HCT116 (cell line): ENCODE measurements around the gene BBS10. TPM values are rescaled to one million over a fixed set of nuclear protein-coding genes. Genes with fewer than 3 reads are reported as not detected.

Experiments
- ATAC-seq: fragments of 200-7000 bp; cut with Tn5 transposase; 2 replicates; pipeline ENCODE4 v1.9.1; 2020; ENCODE audit warnings: mild to moderate bottlenecking, moderate library complexity
- BruUV-seq: library from RNA; stranded (reverse); fragments of 400-500 nt; replicated peaks from 2 replicates; lab custom pipeline; 2021; lab: Mats Ljungman, UMichigan
- CTCF ChIA-PET: fragments of 300-600 bp; sonication (Branson Sonifier 250); formaldehyde crosslinking; loops from one replicate; lab custom pipeline; 2021; ENCODE audit warnings: antibody characterized with exemption; lab: Charles Lee
- POLR2A ChIA-PET: fragments of 300-600, 350-600 bp; sonication (Branson Sonifier 250); formaldehyde crosslinking; loops from one replicate; lab custom pipeline; 2021; ENCODE audit warnings: antibody characterized with exemption; lab: Charles Lee
- RAD21 ChIA-PET, 2 experiments: fragments of 300-600 bp; sonication (Branson Sonifier 250); formaldehyde crosslinking; loops; one replicate each; lab custom pipeline; 2023; ENCODE audit warnings: low total read pairs in 2 of 2; ENCODE audit not compliant: uncharacterized antibody in 2 of 2, unreplicated experiment in 2 of 2, low non-redundant PET in 1 of 2; lab: Charles Lee
- DNase-seq: peaks from one replicate; pipeline ENCODE4 v3.0.0-alpha.2; 2010; ENCODE audit warnings: low read depth, low spot score
- H2AFZ ChIP-seq: fragments of 200-600 bp; shearing (Covaris generic), sonication (generic); 2 replicates; pipeline ENCODE4 v1.6.1; 2017; ENCODE audit warnings: low read depth, mixed run types, mixed read lengths, antibody characterized with exemption, low read length; ENCODE audit not compliant: poor library complexity, severe bottlenecking
- H3K27ac ChIP-seq: 2 replicates; pipeline ENCODE4 v1.5.1; 2012; ENCODE audit warnings: low read depth, low read length
- H3K27me3 ChIP-seq: fragments of 200-600 bp; sonication (generic); 2 replicates; pipeline ENCODE4 v1.6.1; 2016; ENCODE audit warnings: mixed run types, low read length, mixed read lengths; ENCODE audit not compliant: insufficient read depth
- H3K36me3 ChIP-seq, 2 experiments: fragments of 200-500 bp in 1 of 2; fragments of 200-600 bp in 1 of 2; sonication (Bioruptor generic) in 1 of 2; sonication (generic) in 1 of 2; 2 replicates each; pipeline versions ENCODE4 v1.5.1 to v1.6.1; 2014 to 2016; ENCODE audit warnings: low read length in 2 of 2, inconsistent platforms in 1 of 2, mixed read lengths in 1 of 2, mixed run types in 1 of 2; ENCODE audit not compliant: insufficient read depth in 2 of 2, control insufficient read depth in 1 of 2
- H3K4me1 ChIP-seq, 2 experiments: fragments of 200-600 bp in 1 of 2; sonication (generic) in 1 of 2; 2 replicates each; pipeline versions ENCODE4 v1.5.1 to v1.6.1; 2012 to 2017; ENCODE audit warnings: low read length in 2 of 2, inconsistent platforms in 1 of 2, mild to moderate bottlenecking in 1 of 2, mixed read lengths in 1 of 2, mixed run types in 1 of 2, moderate library complexity in 1 of 2; ENCODE audit not compliant: insufficient read depth in 2 of 2, control insufficient read depth in 1 of 2
- H3K4me2 ChIP-seq: fragments of 200-600 bp; sonication (generic); 2 replicates; pipeline ENCODE4 v1.6.1; 2017; ENCODE audit warnings: mixed run types, low read length, mixed read lengths
- H3K4me3 ChIP-seq, 2 experiments: fragments of 200-600 bp in 1 of 2; sonication (generic) in 1 of 2; replicated peaks in 1 of 2; 2 replicates each; pipeline ENCODE4 v1.5.1; 2011 to 2016; ENCODE audit warnings: low read length in 2 of 2, control low read depth in 1 of 2, low read depth in 1 of 2, mild to moderate bottlenecking in 1 of 2, mixed read lengths in 1 of 2, mixed run types in 1 of 2
- H3K79me2 ChIP-seq: fragments of 200-600 bp; sonication (generic); 2 replicates; pipeline ENCODE4 v1.6.1; 2017; ENCODE audit warnings: mild to moderate bottlenecking, mixed run types, low read length, moderate library complexity, mixed read lengths; ENCODE audit not compliant: insufficient read depth
- H3K9ac ChIP-seq: fragments of 200-600 bp; sonication (generic); 2 replicates; pipeline ENCODE4 v1.6.1; 2016; ENCODE audit warnings: low read length, mixed read lengths
- H3K9me2 ChIP-seq: fragments of 200-600 bp; sonication (generic), shearing (Covaris generic); 2 replicates; pipeline ENCODE4 v1.6.1; 2017; ENCODE audit warnings: mixed run types, mild to moderate bottlenecking, moderate library complexity; ENCODE audit not compliant: insufficient read depth
- H3K9me3 ChIP-seq, 2 experiments: fragments of 200-500 bp in 1 of 2; fragments of 200-600 bp in 1 of 2; sonication (Bioruptor generic) in 1 of 2; sonication (generic) in 1 of 2; 2 replicates each; pipeline ENCODE4 v1.6.1; 2014 to 2017; ENCODE audit warnings: low read length in 2 of 2, mixed read lengths in 2 of 2, inconsistent platforms in 1 of 2, low read depth in 1 of 2, mild to moderate bottlenecking in 1 of 2, mixed run types in 1 of 2, moderate library complexity in 1 of 2; ENCODE audit not compliant: control insufficient read depth in 1 of 2, insufficient read depth in 1 of 2
- H4K20me1 ChIP-seq: fragments of 200-600 bp; sonication (generic), shearing (Covaris generic); 2 replicates; pipeline ENCODE4 v1.6.1; 2017; ENCODE audit warnings: mixed run types, mild to moderate bottlenecking, moderate library complexity; ENCODE audit not compliant: insufficient read depth
- CBX3 ChIP-seq: IDR thresholded peaks from 2 replicates; pipeline ENCODE4 v1.6.1; 2012; ENCODE audit warnings: low read depth
- CEBPB ChIP-seq: IDR thresholded peaks from 2 replicates; pipeline ENCODE4 v1.6.1; 2012; ENCODE audit warnings: low read depth
- EGR1 ChIP-seq: IDR thresholded peaks from 2 replicates; pipeline ENCODE4 v1.6.1; 2012; ENCODE audit warnings: low read depth
- ELF1 ChIP-seq: IDR thresholded peaks from 2 replicates; pipeline ENCODE4 v1.6.1; 2012; ENCODE audit warnings: low read depth, borderline replicate concordance
- FOSL1 ChIP-seq: IDR thresholded peaks from 2 replicates; pipeline ENCODE4 v1.6.1; 2012; ENCODE audit warnings: low read depth
- POLR2AphosphoS5 ChIP-seq: IDR thresholded peaks from 2 replicates; pipeline ENCODE4 v1.6.1; 2011; ENCODE audit warnings: mild to moderate bottlenecking, low read depth, low read length, moderate library complexity
- SIN3A ChIP-seq: IDR thresholded peaks from 2 replicates; pipeline ENCODE4 v1.6.1; 2012; ENCODE audit warnings: low read depth
- TCF7L2 ChIP-seq: IDR thresholded peaks from 2 replicates; pipeline ENCODE4 v1.7.0; 2011; ENCODE audit warnings: borderline replicate concordance, inconsistent platforms; ENCODE audit not compliant: insufficient read depth, insufficient read length; ENCODE audit errors: extremely low read depth
- ZFX ChIP-seq: fragments of 450-650 bp; IDR thresholded peaks from 2 replicates; pipeline ENCODE4 v1.6.1; 2017
- ZNF274 ChIP-seq: fragments of 200-500 bp; sonication (Bioruptor generic); IDR thresholded peaks from 2 replicates; pipeline ENCODE4 v1.6.1; 2014; ENCODE audit warnings: mild to moderate bottlenecking, low read depth, low read length, inconsistent platforms
- intact Hi-C: fragments of 100-400 bp; cut with micrococcal nuclease; formaldehyde crosslinking; loops from 2 replicates; pipeline ENCODE4 v1.10.0; 2022
- total RNA-seq: library from RNA; stranded (reverse); gene quantifications from one replicate; pipeline ENCODE4 v1.2.1, GENCODE V29; 2021; ENCODE audit not compliant: unreplicated experiment
- TF ChIP-seq, protein P1 (sequence below): IDR thresholded peaks from 2 replicates; pipeline ENCODE4 v1.6.1; 2012; ENCODE audit warnings: low read depth
- TF ChIP-seq, protein P2 (sequence below): IDR thresholded peaks from 2 replicates; pipeline ENCODE4 v1.6.1; 2012

The BBS10 gene
- total RNA-seq, 1 experiment from 2014 or later, result 27.1 TPM

DNA sequence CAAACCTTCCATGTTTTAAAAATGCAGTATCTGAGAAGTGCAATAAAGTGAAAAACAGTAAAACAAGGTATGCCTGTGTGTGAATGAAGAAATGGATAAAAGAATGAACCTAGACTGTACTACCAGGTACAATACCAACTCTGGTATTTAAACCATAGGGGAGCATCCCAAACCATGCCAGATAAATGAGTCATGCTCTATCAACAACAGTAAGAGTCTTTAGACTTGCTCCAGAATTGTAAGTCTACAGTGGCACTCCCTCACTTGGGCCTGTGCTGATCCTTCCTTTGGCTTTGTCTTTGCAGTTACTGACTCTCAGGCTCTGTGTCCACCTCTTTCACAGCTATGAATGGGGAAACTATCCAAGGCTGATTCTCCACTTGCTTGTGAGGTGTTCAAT, 38.1 kb downstream of the BBS10 start:
- intact Hi-C loops, result no loop called here
- H3K27me3 ChIP-seq, result no peaks in the 10 kb centered on the region
- BruUV-seq, result no TSS peak
- H3K9ac ChIP-seq, result no peak overlapping the region
- CTCF ChIA-PET, result no interaction called here
- POLR2A ChIA-PET, result no interaction called here
- no peak overlapping the region for H3K4me3 ChIP-seq
- H3K9me2 ChIP-seq, result no peaks in the 10 kb centered on the region
- TF ChIP-seq POLR2AphosphoS5, result no peak
- TF ChIP-seq ZFX, result no peak
- TF ChIP-seq, protein P1, sequence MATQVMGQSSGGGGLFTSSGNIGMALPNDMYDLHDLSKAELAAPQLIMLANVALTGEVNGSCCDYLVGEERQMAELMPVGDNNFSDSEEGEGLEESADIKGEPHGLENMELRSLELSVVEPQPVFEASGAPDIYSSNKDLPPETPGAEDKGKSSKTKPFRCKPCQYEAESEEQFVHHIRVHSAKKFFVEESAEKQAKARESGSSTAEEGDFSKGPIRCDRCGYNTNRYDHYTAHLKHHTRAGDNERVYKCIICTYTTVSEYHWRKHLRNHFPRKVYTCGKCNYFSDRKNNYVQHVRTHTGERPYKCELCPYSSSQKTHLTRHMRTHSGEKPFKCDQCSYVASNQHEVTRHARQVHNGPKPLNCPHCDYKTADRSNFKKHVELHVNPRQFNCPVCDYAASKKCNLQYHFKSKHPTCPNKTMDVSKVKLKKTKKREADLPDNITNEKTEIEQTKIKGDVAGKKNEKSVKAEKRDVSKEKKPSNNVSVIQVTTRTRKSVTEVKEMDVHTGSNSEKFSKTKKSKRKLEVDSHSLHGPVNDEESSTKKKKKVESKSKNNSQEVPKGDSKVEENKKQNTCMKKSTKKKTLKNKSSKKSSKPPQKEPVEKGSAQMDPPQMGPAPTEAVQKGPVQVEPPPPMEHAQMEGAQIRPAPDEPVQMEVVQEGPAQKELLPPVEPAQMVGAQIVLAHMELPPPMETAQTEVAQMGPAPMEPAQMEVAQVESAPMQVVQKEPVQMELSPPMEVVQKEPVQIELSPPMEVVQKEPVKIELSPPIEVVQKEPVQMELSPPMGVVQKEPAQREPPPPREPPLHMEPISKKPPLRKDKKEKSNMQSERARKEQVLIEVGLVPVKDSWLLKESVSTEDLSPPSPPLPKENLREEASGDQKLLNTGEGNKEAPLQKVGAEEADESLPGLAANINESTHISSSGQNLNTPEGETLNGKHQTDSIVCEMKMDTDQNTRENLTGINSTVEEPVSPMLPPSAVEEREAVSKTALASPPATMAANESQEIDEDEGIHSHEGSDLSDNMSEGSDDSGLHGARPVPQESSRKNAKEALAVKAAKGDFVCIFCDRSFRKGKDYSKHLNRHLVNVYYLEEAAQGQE, result no peak
- TF ChIP-seq, protein P2, sequence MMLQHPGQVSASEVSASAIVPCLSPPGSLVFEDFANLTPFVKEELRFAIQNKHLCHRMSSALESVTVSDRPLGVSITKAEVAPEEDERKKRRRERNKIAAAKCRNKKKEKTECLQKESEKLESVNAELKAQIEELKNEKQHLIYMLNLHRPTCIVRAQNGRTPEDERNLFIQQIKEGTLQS, result no peak
- TF ChIP-seq SIN3A, result no peak
- TF ChIP-seq CBX3, result no peak
- no peak for TF ChIP-seq ZNF274
- no peak for TF ChIP-seq CEBPB
- no peak for TF ChIP-seq EGR1
- TF ChIP-seq ELF1, result no peak
- TF ChIP-seq TCF7L2, result no peak
- TF ChIP-seq FOSL1, result no peak
- H3K79me2 ChIP-seq, result no peaks in the 10 kb centered on the region
- H3K4me1 ChIP-seq, result peaks cover 0 to 7% of the 10 kb centered on the region in 2 experiments; a peak in 1 of 4 replicates
- no peak overlapping the region for H3K27ac ChIP-seq
- H3K36me3 ChIP-seq, result no peaks in the 10 kb centered on the region
- no peaks in the 10 kb centered on the region for H3K9me3 ChIP-seq
- peak; percentile 47; the same call in 1 of the 2 replicates for ATAC-seq
- RAD21 ChIA-PET, result no interaction called here
- H2AFZ ChIP-seq, result no peak overlapping the region
- no peaks in the 10 kb centered on the region for H4K20me1 ChIP-seq
- peak overlapping the region; percentile 19; the same call in 1 of the 2 replicates for H3K4me2 ChIP-seq
- DNase-seq, result no peak
